Non-pigmented ciliary epithelial cell (primary cell): ENCODE data around the gene SLC1A4.
"Not testable (repeated sequence)": the region's sequence is repeated elsewhere in the genome, so short reads cannot be mapped to it uniquely, and the experiment has no call there.

Experiments used
- DNase-seq: peaks from one replicate; pipeline ENCODE4 v3.0.0-alpha.2; 2010; ENCODE audit warnings: low read depth

SLC1A4 gene

DNA sequence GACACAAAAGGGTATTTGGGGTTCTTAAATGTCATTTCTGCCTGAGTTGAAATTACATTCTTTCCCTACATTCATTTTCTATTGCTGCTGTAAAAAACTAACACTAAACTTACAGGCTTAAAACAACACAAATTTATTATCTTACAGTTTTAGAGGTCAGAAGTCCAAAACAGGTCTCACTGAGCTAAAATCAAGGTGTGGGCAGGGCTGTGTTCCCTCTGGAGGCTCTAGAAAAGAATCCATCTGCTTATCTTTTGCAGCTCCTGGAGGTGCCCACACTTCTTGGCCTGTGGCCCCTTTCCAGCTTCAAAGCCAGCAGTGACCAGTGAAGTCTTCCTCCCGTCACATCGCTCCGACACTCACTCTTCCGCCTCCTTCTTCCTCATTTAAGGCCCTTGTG, 23.2 kb upstream of the SLC1A4 start:
- no peak for DNase-seq

GRCh38 chr2:64966839-64967238, 22.4 kb upstream of the SLC1A4 start:
- DNase-seq: no peak

DNA sequence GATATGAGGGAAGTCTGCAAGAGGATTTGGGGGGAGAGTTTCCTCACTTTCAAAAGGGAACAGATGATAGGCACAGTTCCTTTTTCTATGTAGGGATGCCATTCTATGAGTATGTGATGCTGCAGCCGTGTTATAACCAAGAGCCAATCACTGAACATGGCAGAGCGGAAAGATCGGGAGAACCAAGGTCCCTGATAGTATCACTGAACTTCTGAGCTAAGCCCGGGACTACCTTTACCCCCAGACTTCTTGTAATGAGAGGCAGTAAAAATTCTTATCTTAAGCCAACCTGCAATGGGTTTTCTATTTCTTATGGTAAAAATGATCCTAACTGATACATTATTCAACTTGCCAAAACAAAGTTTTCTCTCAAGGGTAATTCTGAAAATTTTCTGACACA, 21.6 kb upstream of the SLC1A4 start:
- DNase-seq: no peak

DNA sequence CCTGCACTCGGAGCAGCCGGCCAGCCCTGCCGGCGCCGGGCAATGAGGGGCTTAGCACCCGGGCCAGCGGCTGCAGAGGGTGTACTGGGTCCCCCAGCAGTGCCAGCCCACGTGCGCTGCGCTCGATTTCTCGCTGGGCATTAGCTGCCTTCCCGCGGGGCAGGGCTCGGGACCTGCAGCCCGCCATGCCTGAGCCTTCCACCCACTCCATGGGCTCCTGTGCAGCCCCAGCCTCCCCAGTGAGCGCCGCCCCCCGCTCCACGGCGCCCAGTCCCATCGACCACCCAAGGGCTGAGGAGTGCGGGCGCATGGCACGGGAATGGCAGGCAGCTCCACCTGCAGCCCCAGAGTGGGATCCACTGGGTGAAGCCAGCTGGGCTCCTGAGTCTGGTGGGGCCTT, 20.1 kb upstream of the SLC1A4 start:
- not testable (repeated sequence) for DNase-seq

DNA sequence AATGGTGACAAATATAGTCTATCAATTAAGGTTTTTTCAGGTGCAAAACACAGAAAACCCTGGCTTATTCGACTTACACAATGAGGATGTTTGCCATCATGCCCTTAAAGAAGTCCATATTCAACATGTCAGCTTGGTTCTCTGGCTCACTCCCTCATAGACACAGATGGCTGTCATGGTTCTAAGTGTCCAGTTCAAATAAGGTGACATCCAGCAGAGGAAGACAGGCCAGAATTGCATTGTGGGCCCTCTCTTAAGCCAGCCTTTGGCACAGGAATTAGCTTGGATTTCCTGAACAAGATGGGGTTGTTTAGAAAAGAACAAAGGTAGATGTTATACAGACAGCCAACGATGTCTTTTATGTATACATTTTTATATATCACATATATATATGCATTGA, 18.7 kb upstream of the SLC1A4 start:
- DNase-seq: no peak

GRCh38 chr2:64972426-64972825, 16.8 kb upstream of the SLC1A4 start:
- DNase-seq: no peak

- no peak for DNase-seq
Observed at GRCh38 chr2:64972876-64973275, 16.3 kb upstream of the SLC1A4 start.

DNA sequence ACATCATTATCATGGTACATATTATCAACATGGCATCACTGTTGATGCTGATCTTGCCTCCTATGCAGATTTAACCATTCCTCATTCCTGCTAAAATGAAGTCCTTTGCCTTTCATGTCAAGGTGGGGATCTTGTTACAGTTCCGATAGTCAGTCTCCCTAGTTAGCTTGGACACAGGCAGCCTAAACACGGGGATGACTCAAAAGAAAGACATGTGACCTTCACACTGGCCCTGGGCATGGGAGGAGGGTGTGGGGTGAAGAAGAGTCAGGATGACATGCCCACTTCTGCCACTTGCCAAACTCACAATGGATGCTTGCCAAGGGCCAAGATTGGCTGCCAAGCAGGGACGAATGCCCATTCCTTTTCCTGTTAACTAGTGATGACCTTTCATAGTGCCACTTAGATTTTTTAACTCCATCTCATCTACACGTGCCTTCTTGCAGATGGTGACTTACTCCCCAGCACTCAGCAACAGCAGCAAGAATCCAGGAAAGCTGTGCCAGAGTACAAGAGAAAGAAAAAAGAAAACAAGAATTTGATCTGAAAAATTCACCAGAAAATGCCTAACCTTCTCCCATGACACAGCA, 13.9 kb upstream of the SLC1A4 start:
- DNase-seq: no peak

GRCh38 chr2:64976276-64976675, 12.9 kb upstream of the SLC1A4 start:
- no peak for DNase-seq

GRCh38 chr2:64978514-64979268, 10.5 kb upstream of the SLC1A4 start:
- no peak for DNase-seq

DNA sequence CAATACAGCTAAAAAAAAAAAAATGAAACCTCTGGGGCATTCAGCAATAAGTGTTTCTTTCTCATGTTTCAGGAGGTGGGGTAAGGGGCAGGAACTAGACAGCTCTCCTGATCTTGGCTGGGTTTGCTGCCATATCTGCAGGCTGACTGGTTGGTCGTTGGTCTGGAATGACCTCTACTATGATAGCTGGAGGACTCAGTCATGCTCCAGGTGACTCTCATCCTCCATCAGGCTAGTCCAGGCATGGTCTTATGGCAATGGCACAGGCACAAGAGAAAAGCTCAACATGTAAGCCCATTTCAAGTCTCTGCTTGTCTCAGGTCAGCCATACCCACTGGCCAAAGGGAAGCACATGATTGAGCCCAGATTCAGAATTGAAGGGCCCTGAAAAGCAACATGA, 9.5 kb upstream of the SLC1A4 start:
- no peak for DNase-seq

DNA sequence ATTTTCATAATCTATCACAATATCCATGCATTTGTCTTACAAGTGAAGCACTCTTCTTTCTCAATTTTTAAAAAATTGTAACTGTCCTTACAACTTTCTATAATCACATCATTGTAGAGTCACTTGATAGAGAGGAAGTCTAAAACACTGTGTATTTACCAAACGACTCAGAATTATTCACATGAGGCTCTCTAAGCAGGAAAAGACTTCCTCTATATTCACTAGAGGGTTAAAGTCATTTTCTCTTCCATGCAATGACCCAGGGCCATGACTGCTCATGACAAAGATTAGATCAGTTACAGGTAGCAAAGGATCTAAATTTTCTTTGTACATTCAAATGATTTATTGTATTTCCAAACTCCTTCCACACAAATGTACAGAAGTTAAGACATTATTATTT, 9.0 kb upstream of the SLC1A4 start:
- DNase-seq: no peak

DNA sequence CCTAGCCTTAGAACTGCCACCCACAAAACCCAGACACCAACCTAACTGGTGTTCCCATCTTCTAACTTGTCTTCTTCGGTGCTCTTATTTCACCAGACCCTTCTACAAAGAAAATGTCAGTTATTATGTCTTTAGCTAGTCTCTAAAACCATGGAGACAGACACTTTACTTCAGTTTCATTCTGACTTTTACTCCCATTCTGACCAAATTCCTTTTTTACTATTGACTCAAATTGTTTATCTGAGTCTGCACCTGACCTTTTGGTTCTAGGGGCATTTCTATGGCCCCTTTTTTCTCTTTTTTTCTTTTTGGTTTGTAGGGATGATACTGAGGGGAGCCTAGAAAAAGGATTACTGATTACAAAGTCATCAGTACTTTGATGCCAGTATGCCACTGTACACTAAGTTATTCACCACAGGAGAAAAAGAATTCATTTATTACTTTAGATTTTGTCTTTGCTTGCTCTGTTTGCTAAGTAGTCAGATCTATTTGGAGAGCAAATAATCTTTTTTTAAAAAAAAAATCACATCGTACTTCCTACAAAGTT, 6.8 kb upstream of the SLC1A4 start:
- DNase-seq: no peak

DNA sequence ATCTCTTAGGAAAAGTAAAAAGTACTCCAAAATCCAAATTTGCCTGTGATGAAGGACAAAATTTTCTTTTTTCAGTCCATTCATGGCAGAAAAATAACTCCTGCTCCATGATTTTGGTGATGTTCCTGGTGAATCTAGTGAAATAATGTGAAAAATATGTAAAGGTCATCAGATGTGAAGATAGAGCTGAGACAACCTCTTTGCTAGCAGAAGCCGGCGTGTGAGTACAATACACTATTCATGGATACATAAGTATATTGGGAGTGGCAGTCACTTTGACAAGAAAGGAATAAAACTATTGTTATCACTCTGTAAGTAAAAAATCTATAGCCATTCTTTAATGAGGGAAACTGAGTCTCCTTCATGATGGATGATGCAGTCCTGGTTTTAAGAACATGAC, 6.3 kb upstream of the SLC1A4 start:
- no peak for DNase-seq

DNA sequence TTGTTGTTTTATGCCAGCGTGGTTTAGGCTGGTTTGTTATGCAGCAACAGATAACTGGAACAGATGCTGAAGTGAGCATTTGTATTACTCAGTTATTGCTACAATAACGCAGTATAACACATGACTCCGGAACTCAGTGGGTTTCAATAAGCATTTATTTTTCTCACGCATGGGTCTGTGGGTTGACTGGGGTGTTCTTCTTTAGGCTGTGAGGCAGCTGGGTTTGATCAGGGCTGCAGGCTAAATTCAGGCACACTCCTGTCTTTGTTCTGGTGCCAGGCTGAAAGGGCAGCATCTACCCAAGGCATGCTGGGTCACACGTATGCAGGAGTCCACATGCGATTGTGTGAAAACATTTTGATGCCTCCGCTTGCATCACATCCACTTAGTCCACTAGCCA, 3.8 kb upstream of the SLC1A4 start:
- DNase-seq: no peak

GRCh38 chr2:64987001-64987955, 1.9 kb upstream of the SLC1A4 start:
- DNase-seq: no peak

GRCh38 chr2:64987956-64988419, 1.2 kb upstream of the SLC1A4 start:
- no peak for DNase-seq

GRCh38 chr2:64988420-64989125, 626 bp upstream of the SLC1A4 start:
- DNase-seq: no peak

- DNase-seq: no peak
Observed at GRCh38 chr2:64989982-64990614, 899 bp downstream of the SLC1A4 start.

GRCh38 chr2:64990876-64991275, 1.7 kb downstream of the SLC1A4 start:
- no peak for DNase-seq

DNA sequence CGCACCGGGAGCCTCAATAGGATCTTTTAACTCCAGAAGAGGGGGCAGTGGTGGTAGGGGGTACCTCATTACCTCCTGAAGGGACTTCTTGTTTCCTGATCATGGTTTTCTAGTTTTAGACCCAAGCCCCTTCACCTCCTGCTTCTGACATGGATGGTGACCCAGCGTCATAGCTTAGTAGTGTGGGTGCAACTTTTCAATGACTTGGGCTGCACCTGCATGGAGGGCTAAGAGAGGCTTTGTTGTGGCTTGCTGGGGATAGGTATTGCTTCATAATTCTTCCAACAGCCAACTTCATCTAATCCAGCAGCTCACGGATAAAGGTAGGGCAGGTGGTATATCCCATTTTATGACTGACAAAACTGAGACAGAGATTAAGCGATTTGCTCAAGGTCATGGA, 3.0 kb downstream of the SLC1A4 start:
- no peak for DNase-seq
